GM21825 (cell line): ENCODE results near the gene C3orf52.

Experiments used
- ATAC-seq: cut with Tn5 transposase; IDR thresholded peaks from one replicate; pipeline ENCODE4 v1.9.1; 2021; ENCODE audit warnings: mild to moderate bottlenecking, moderate library complexity; ENCODE audit not compliant: unreplicated experiment

C3orf52 gene

GRCh38 chr3:112085735-112086075, 484 bp upstream of the C3orf52 start:
- ATAC-seq: no peak

GRCh38 chr3:112086875-112087524, 811 bp downstream of the C3orf52 start:
- ATAC-seq: no peak

GRCh38 chr3:112087746-112088145, 1.6 kb downstream of the C3orf52 start:
- ATAC-seq: no peak

- ATAC-seq: no peak
These were observed 2.8 kb downstream of the C3orf52 start for GRCh38 chr3:112088944-112089343.

- no peak for ATAC-seq
These were observed 4.0 kb downstream of the C3orf52 start for GRCh38 chr3:112089956-112090886.

- ATAC-seq: no peak
These were observed 4.8 kb downstream of the C3orf52 start for GRCh38 chr3:112090887-112091586.

- ATAC-seq: peak; percentile 56
These were observed 6.4 kb downstream of the C3orf52 start for GRCh38 chr3:112092496-112093179.

GRCh38 chr3:112093180-112093522, 7.0 kb downstream of the C3orf52 start:
- ATAC-seq: no peak

- no peak for ATAC-seq
These were observed 9.5 kb downstream of the C3orf52 start for GRCh38 chr3:112095731-112096130.

- no peak for ATAC-seq
These were observed 10.0 kb downstream of the C3orf52 start for GRCh38 chr3:112096176-112096575.

- ATAC-seq: no peak
These were observed 11.2 kb downstream of the C3orf52 start for GRCh38 chr3:112097378-112097777.

GRCh38 chr3:112101916-112102315, 15.7 kb downstream of the C3orf52 start:
- ATAC-seq: no peak

GRCh38 chr3:112104774-112105173, 18.6 kb downstream of the C3orf52 start:
- ATAC-seq: no peak

- no peak for ATAC-seq
These were observed 23.1 kb downstream of the C3orf52 start for GRCh38 chr3:112109322-112109721.

- ATAC-seq: peak; percentile 52
These were observed 25.7 kb downstream of the C3orf52 start for GRCh38 chr3:112111785-112112402.

- ATAC-seq: peak; percentile 29
These were observed 28.5 kb downstream of the C3orf52 start for GRCh38 chr3:112114576-112115160.

- peak; percentile 37 for ATAC-seq
These were observed 29.1 kb downstream of the C3orf52 start for GRCh38 chr3:112115161-112115739.

GRCh38 chr3:112115806-112116383, 29.7 kb downstream of the C3orf52 start:
- ATAC-seq: no peak

- ATAC-seq: no peak
These were observed 30.6 kb downstream of the C3orf52 start for GRCh38 chr3:112116748-112117186.

GRCh38 chr3:112117415-112117814, 31.2 kb downstream of the C3orf52 start:
- ATAC-seq: no peak
